Heart left ventricle (tissue), 13 donors: Measurements from ENCODE around the gene GRK5.

Experiments
- POLR2A ChIP-seq, 2 donors: fragments of 450-650 bp; IDR thresholded peaks; one replicate each; pipeline ENCODE4 v1.6.1; 2017; ENCODE audit warnings: antibody characterized with exemption in 2 of 2, mild to moderate bottlenecking in 2 of 2, moderate library complexity in 2 of 2
- TF ChIP-seq, protein P1 (sequence below), 12 donors: fragments of 200-600 bp; sonication (generic) in 4 of 12; IDR thresholded peaks; one replicate each; pipeline versions ENCODE4 v1.5.0 to v1.8.0; 2018 to 2022; ENCODE audit warnings: antibody characterized with exemption in 12 of 12, mild to moderate bottlenecking in 5 of 12
- donor health status: ischemic (EF 13 %, LVEDD 7.1; RV severe dilation, severe dysfunction).
- donor health status: DM: no; HTN: yes; CAD: no.
- donor health status: DM: no; HTN: no; CAD: no.
- donor health status: ischemic (EF 25% LVEDD 6.9; RV normal size, moderate dysfunction).
- donor health status: ischemic (EF 25% LVEDD 5.7; RV mildly dilated, moderate dysfunction).
- donor health status: ischemic (EF 35%, LVEDD 5.7; RV mildly dilated, moderate dysfunction).
- donor health status: nonischemic (EF 11% LVEDD 7.7; RV severe dilation, severe dysfunction).
- donor health status: DM: yes; HTN: yes; CAD: no.
- donor health status: PGD.
- donor health status: ischemic (EF 29% LVEDD 5.4; RV normal size, mild dysfunction).
- donor health status: nonischemic (EF 23%, LVEDD 6.1; RV moderate dilation, normal function).

DNA sequence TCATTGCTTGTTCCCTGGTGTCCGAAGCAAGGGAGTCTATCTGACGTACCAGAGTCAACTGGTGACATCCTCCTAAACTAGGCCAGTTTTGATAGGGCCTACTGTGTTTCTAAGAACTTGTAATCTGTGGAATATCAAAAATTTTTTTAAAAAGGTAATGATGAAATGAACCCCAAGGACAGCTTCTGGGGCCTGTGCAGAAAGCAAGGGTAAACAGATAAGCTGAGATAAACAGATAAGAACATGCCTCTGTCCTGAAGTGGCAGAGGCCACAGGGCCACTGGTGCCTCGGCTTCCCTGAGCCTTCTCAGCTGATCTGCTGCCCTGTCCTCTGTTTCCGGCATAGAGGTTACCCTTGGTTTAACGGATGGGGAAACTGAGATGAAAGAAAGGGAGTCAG, 8.8 kb downstream of the GRK5 start:
- TF ChIP-seq, protein P1, sequence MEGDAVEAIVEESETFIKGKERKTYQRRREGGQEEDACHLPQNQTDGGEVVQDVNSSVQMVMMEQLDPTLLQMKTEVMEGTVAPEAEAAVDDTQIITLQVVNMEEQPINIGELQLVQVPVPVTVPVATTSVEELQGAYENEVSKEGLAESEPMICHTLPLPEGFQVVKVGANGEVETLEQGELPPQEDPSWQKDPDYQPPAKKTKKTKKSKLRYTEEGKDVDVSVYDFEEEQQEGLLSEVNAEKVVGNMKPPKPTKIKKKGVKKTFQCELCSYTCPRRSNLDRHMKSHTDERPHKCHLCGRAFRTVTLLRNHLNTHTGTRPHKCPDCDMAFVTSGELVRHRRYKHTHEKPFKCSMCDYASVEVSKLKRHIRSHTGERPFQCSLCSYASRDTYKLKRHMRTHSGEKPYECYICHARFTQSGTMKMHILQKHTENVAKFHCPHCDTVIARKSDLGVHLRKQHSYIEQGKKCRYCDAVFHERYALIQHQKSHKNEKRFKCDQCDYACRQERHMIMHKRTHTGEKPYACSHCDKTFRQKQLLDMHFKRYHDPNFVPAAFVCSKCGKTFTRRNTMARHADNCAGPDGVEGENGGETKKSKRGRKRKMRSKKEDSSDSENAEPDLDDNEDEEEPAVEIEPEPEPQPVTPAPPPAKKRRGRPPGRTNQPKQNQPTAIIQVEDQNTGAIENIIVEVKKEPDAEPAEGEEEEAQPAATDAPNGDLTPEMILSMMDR (IDR thresholded peaks at IDR 0.05), result no peak
- no peak for TF ChIP-seq POLR2A (IDR thresholded peaks at IDR 0.05)
